HepG2 (cell line): ENCODE measurements around the gene MED22. TPM values are rescaled to one million over a fixed set of nuclear protein-coding genes. Genes with fewer than 3 reads are reported as not detected.

Experiments
- AFF4 ChIP-seq: sonication (generic); formaldehyde crosslinking; IDR thresholded peaks from 2 replicates; pipeline ENCODE4 v1.4.0; 2020; ENCODE audit warnings: missing genetic modification reagents
- AGO2 ChIP-seq: fragments of 200-400 bp; formaldehyde crosslinking; optimal IDR thresholded peaks from 2 replicates; pipeline ENCODE3; 2017; ENCODE audit warnings: mild to moderate bottlenecking, low read depth, low read length, moderate library complexity
- ARID5B ChIP-seq: IDR thresholded peaks from 2 replicates; pipeline ENCODE4 v1.4.0; 2020; ENCODE audit warnings: mild to moderate bottlenecking, missing genetic modification reagents
- DDIT3 ChIP-seq: sonication (generic); formaldehyde crosslinking; IDR thresholded peaks from 2 replicates; pipeline ENCODE4 v1.4.0; 2020; ENCODE audit warnings: mild to moderate bottlenecking, missing genetic modification reagents
- DRAP1 ChIP-seq: IDR thresholded peaks from 2 replicates; pipeline ENCODE4 v1.6.1; 2016; ENCODE audit warnings: missing genetic modification reagents, missing compliant biosample characterization
- HNRNPL ChIP-seq: fragments of 200-400 bp; formaldehyde crosslinking; IDR thresholded peaks from 2 replicates; pipeline ENCODE4 v1.6.1; 2017; ENCODE audit warnings: mild to moderate bottlenecking, low read depth, low read length
- KDM1A ChIP-seq: IDR thresholded peaks from 2 replicates; pipeline ENCODE4 v1.6.1; 2016; ENCODE audit warnings: missing compliant biosample characterization
- PRDM15 ChIP-seq: sonication (generic); formaldehyde crosslinking; IDR thresholded peaks from 2 replicates; pipeline ENCODE4 v1.4.0; 2020; ENCODE audit warnings: missing genetic modification reagents
- RBFOX2 ChIP-seq: fragments of 200-400 bp; formaldehyde crosslinking; IDR thresholded peaks from 2 replicates; pipeline ENCODE4 v1.6.1; 2017; ENCODE audit warnings: low read depth, mild to moderate bottlenecking, low read length
- SMARCC2 ChIP-seq: fragments of 450-650 bp; IDR thresholded peaks from 2 replicates; pipeline ENCODE4 v1.6.1; 2017; ENCODE audit warnings: antibody characterized with exemption, mild to moderate bottlenecking
- SNRNP70 ChIP-seq: fragments of 200-400 bp; formaldehyde crosslinking; IDR thresholded peaks from 2 replicates; pipeline ENCODE4 v1.6.1; 2017; ENCODE audit warnings: mild to moderate bottlenecking, low read depth, low read length, moderate library complexity
- SP140L ChIP-seq: sonication (generic); formaldehyde crosslinking; IDR thresholded peaks from 2 replicates; pipeline ENCODE4 v1.4.0; 2020; ENCODE audit warnings: missing genetic modification reagents, borderline replicate concordance
- U2AF1 ChIP-seq: fragments of 200-400 bp; formaldehyde crosslinking; optimal IDR thresholded peaks from 2 replicates; pipeline ENCODE3; 2017; ENCODE audit warnings: mild to moderate bottlenecking, low read depth, low read length
- YY1 ChIP-seq: IDR thresholded peaks from 2 replicates; pipeline ENCODE4 v1.6.1; 2011; ENCODE audit warnings: low read length, low read depth, moderate library complexity, mild to moderate bottlenecking; ENCODE audit not compliant: insufficient read depth, insufficient replicate concordance
- ZNF260 ChIP-seq: sonication (generic); formaldehyde crosslinking; IDR thresholded peaks from 2 replicates; pipeline ENCODE4 v1.4.0; 2020; ENCODE audit warnings: missing genetic modification reagents, low read depth, mild to moderate bottlenecking, borderline replicate concordance
- ZNF883 ChIP-seq: sonication (generic); formaldehyde crosslinking; IDR thresholded peaks from 2 replicates; pipeline ENCODE4 v1.5.1; 2020; ENCODE audit warnings: mild to moderate bottlenecking, missing genetic modification reagents; ENCODE audit errors: not compliant biosample characterization
- ZZZ3 ChIP-seq: sonication (generic); formaldehyde crosslinking; IDR thresholded peaks from 2 replicates; pipeline ENCODE4 v1.4.0; 2020; ENCODE audit warnings: missing genetic modification reagents, mild to moderate bottlenecking, borderline replicate concordance
- polyA plus RNA-seq, 8 experiments: library from polyadenylated mRNA; depleted of rRNA in 3 of 8; stranded (reverse) in 7 of 8; unstranded in 1 of 8; fragments of >200 nt; fragmentation: Illumina TruSeq in 4 of 8; extraction: Trizol in 4 of 8; gene quantifications; 2 replicates each; pipeline versions ENCODE4 v1.2.1 to v1.2.3, GENCODE V29; 2011 to 2016; ENCODE audit warnings: low read depth in 4 of 8, missing spikeins in 1 of 8, mixed read lengths in 1 of 8; ENCODE audit not compliant: insufficient read depth in 1 of 8
- total RNA-seq, 5 experiments: library from RNA; depleted of rRNA; stranded (reverse); fragments of >200 nt; fragmentation: Illumina TruSeq; extraction: Trizol; gene quantifications; 2 replicates each; pipeline ENCODE4 v1.2.3, GENCODE V29; 2016; ENCODE audit warnings: low read depth in 1 of 5

MED22 gene
- total and polyA plus RNA-seq, 2 of the 13 experiments (the other 11 are each of a cell fraction or from before 2014, with no cell fraction given): 15.8 to 22.1 TPM

- TF ChIP-seq ARID5B (no peak), YY1 (no peak), U2AF1 (no peak), DRAP1 (CRISPR knock-in tag) (no peak), SNRNP70 (no peak), AFF4 (no peak), PRDM15 (CRISPR knock-in tag) (no peak), ZNF883 (CRISPR knock-in tag) (no peak), DDIT3 (no peak), ZNF260 (CRISPR knock-in tag) (no peak), ZZZ3 (CRISPR knock-in tag) (no peak), AGO2 (peak; percentile 73), RBFOX2 (peak; percentile 65; the same call in 1 of the 2 replicates), KDM1A (CRISPR knock-in tag) (no peak), SMARCC2 (no peak), HNRNPL (no peak), SP140L (CRISPR knock-in tag) (no peak)
These were observed 4.1 kb upstream of the MED22 start (continued) for GRCh38 chr9:133351908-133352634.
